AML-193 (cell line): Measurements from ENCODE around the gene WASL.
"Not testable (repeated sequence)": the region's sequence is repeated elsewhere in the genome, so short reads cannot be mapped to it uniquely, and the experiment has no call there.

Source experiments
- DNase-seq, 2 experiments: peaks; one replicate each; lab custom pipeline; 2025; lab: John Stamatoyannopoulos, UW

WASL gene

GRCh38 chr7:123658023-123658422 lies 90.8 kb downstream of the WASL start:
- DNase-seq = no peak

- DNase-seq = no peak
Measured at GRCh38 chr7:123657304-123657685, 91.5 kb downstream of the WASL start.

GRCh38 chr7:123656544-123657303 lies 92.1 kb downstream of the WASL start:
- DNase-seq = no peak

- no peak for DNase-seq
Measured at GRCh38 chr7:123655614-123656013, 93.2 kb downstream of the WASL start, which contains the start of gene LMOD2. Gene LMOD2, plus strand, starts transcription at chr7:123655866. Its CDS starts 98 bp downstream, at chr7:123655964.

- no peak for DNase-seq
Measured at GRCh38 chr7:123653162-123653561, 95.6 kb downstream of the WASL start.

- no peak for DNase-seq
Measured at GRCh38 chr7:123652406-123652805, 96.4 kb downstream of the WASL start.

GRCh38 chr7:123650595-123650994 lies 98.2 kb downstream of the WASL start:
- DNase-seq = no peak

GRCh38 chr7:123649964-123650363 lies 98.8 kb downstream of the WASL start:
- no peak for DNase-seq

GRCh38 chr7:123647106-123647730 lies 101.6 kb downstream of the WASL start:
- DNase-seq = no peak

- no peak for DNase-seq
Measured at GRCh38 chr7:123645516-123645915, 103.3 kb downstream of the WASL start.

- no peak for DNase-seq
Measured at GRCh38 chr7:123643495-123644441, 105.0 kb downstream of the WASL start.

GRCh38 chr7:123641901-123642300 lies 106.9 kb downstream of the WASL start:
- no peak for DNase-seq

- no peak for DNase-seq
Measured at GRCh38 chr7:123640583-123640982, 108.2 kb downstream of the WASL start.

GRCh38 chr7:123639631-123640030 lies 109.2 kb downstream of the WASL start:
- DNase-seq = no peak

- DNase-seq = no peak
Measured at GRCh38 chr7:123637878-123638277, 110.9 kb downstream of the WASL start.

- no peak for DNase-seq
Measured at GRCh38 chr7:123637203-123637602, 111.6 kb downstream of the WASL start.

GRCh38 chr7:123635551-123636359 lies 113.0 kb downstream of the WASL start:
- DNase-seq = peak in 1 of 2 experiments; percentile 20

GRCh38 chr7:123634011-123634573 lies 114.7 kb downstream of the WASL start:
- DNase-seq = not testable (repeated sequence)

GRCh38 chr7:123633553-123633952 lies 115.2 kb downstream of the WASL start:
- no peak for DNase-seq

GRCh38 chr7:123632808-123633207 lies 116.0 kb downstream of the WASL start:
- no peak for DNase-seq
